GM12874 (cell line): ENCODE measurements around the gene SMURF2.

ENCODE experiments used
- CTCF ChIP-seq: IDR thresholded peaks from 2 replicates; pipeline ENCODE4 v1.5.1; 2011; ENCODE audit warnings: low read depth, mild to moderate bottlenecking, control low read depth, low read length, moderate library complexity; ENCODE audit not compliant: insufficient read depth

The SMURF2 gene

DNA sequence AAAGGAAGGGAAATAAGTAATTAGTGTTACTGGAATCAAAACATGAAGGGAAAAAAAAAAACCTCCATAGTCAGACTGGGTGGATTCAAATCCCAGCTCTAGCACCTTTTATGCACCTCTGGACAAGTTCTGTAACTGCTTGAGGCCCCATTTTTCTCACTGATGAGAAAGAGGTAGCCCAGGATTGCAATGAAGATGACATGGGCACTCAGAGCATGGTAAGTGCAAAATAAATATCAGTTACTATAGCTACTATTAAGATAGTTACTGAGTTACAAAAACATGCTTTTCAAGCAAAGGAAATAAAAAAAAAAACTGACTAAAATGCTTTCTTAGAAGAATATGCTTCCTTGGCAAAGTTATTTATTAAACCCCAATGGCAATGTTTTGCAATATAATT is 96.5 kb downstream of the SMURF2 start:
- TF ChIP-seq CTCF, result no peak

DNA sequence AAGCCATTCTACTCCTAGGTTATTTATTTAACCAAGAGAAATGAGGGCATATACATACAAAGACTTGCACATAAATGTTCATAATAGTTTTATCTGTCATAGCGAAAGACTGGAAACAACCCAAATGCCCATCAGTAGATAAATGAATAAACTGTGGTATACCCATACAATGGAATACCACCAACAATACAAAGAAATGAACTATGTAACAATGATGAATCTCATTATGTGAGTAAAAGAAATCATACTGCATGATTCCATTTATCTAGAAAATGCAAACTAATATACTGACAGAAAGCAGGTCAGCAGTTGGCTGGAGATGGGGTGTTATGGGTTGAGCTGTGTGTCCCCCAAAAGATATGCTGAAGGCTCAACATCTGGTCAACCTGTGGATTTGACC is 98.0 kb downstream of the SMURF2 start:
- no peak for TF ChIP-seq CTCF

DNA sequence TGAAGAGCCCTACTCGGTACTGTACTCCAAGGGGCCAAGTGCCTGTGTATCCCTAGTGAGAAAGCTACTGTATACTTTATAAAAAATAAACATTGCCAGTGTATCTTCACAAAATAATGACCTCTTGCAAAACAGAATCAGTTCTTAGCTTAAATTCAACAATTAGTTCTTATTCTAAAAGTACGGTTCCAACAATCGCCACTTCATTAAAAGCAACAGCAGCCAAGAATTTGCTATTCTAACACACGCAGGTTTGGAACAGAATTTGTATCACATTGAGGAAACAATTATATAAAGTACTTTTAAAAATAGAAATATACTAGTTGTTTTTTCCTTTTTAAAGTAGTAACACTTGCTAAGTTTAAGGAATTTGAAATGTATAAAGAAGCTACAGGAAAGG is 106.8 kb downstream of the SMURF2 start:
- no peak for TF ChIP-seq CTCF

GRCh38 chr17:64554028-64554637 is 108.0 kb downstream of the SMURF2 start:
- no peak for TF ChIP-seq CTCF

DNA sequence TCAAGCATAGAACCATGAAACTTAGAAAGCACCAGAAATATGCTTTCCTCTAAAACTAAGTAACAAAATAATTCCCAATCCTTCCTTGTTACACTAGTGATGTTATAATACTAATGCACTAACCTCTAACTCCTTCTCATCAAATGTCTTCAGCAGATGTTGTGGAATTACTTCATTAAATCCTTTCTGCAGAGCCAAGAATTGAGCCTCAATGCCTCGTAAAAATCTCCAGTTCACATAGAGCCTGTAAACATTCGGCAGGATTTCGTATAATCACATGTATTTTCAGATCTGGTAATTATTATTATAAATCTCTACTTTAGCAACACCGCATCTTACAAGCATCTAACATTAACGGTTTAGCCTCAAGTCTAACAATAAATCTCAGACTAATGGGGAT is 110.6 kb downstream of the SMURF2 start:
- no peak for TF ChIP-seq CTCF

DNA sequence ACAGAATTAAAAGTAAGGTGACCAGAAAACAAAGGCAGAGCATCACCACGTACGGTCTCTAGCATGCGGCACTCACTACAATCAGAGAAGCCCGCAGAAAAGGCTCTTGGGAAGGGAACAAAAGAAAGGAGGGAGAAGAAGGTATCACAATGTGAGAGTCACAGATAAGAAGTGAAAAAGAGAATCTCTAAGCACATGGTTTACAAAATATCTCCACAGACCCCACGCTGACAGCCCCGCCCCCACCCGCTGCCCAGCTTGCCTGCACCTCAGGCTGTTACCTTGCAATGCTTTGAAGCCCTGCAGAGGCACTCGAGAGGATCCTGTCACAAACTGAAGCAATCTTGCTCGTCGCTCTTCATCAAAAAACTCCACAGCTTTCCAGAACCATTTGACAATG is 114.8 kb downstream of the SMURF2 start:
- TF ChIP-seq CTCF, result no peak

GRCh38 chr17:64546716-64547115 is 115.4 kb downstream of the SMURF2 start:
- no peak for TF ChIP-seq CTCF
